HCT116 (cell line): ENCODE results near the gene MYO1F. TPM values are rescaled to one million over a fixed set of nuclear protein-coding genes. Genes with fewer than 3 reads are reported as not detected.

ENCODE experiments used
- ATAC-seq: fragments of 200-7000 bp; cut with Tn5 transposase; 2 replicates; pipeline ENCODE4 v1.9.1; 2020; ENCODE audit warnings: mild to moderate bottlenecking, moderate library complexity
- BruUV-seq: library from RNA; stranded (reverse); fragments of 400-500 nt; replicated peaks from 2 replicates; lab custom pipeline; 2021; lab: Mats Ljungman, UMichigan
- CTCF ChIA-PET: fragments of 300-600 bp; sonication (Branson Sonifier 250); formaldehyde crosslinking; loops from one replicate; lab custom pipeline; 2021; ENCODE audit warnings: antibody characterized with exemption; lab: Charles Lee
- POLR2A ChIA-PET: fragments of 300-600, 350-600 bp; sonication (Branson Sonifier 250); formaldehyde crosslinking; loops from one replicate; lab custom pipeline; 2021; ENCODE audit warnings: antibody characterized with exemption; lab: Charles Lee
- RAD21 ChIA-PET, 2 experiments: fragments of 300-600 bp; sonication (Branson Sonifier 250); formaldehyde crosslinking; loops; one replicate each; lab custom pipeline; 2023; ENCODE audit warnings: low total read pairs in 2 of 2; ENCODE audit not compliant: uncharacterized antibody in 2 of 2, unreplicated experiment in 2 of 2, low non-redundant PET in 1 of 2; lab: Charles Lee
- DNase-seq: peaks from one replicate; pipeline ENCODE4 v3.0.0-alpha.2; 2010; ENCODE audit warnings: low read depth, low spot score
- H2AFZ ChIP-seq: fragments of 200-600 bp; shearing (Covaris generic), sonication (generic); 2 replicates; pipeline ENCODE4 v1.6.1; 2017; ENCODE audit warnings: low read depth, mixed run types, mixed read lengths, antibody characterized with exemption, low read length; ENCODE audit not compliant: poor library complexity, severe bottlenecking
- H3K27ac ChIP-seq: 2 replicates; pipeline ENCODE4 v1.5.1; 2012; ENCODE audit warnings: low read depth, low read length
- H3K27me3 ChIP-seq: fragments of 200-600 bp; sonication (generic); 2 replicates; pipeline ENCODE4 v1.6.1; 2016; ENCODE audit warnings: mixed run types, low read length, mixed read lengths; ENCODE audit not compliant: insufficient read depth
- H3K36me3 ChIP-seq, 2 experiments: fragments of 200-500 bp in 1 of 2; fragments of 200-600 bp in 1 of 2; sonication (Bioruptor generic) in 1 of 2; sonication (generic) in 1 of 2; 2 replicates each; pipeline versions ENCODE4 v1.5.1 to v1.6.1; 2014 to 2016; ENCODE audit warnings: low read length in 2 of 2, inconsistent platforms in 1 of 2, mixed read lengths in 1 of 2, mixed run types in 1 of 2; ENCODE audit not compliant: insufficient read depth in 2 of 2, control insufficient read depth in 1 of 2
- H3K4me1 ChIP-seq, 2 experiments: fragments of 200-600 bp in 1 of 2; sonication (generic) in 1 of 2; 2 replicates each; pipeline versions ENCODE4 v1.5.1 to v1.6.1; 2012 to 2017; ENCODE audit warnings: low read length in 2 of 2, inconsistent platforms in 1 of 2, mild to moderate bottlenecking in 1 of 2, mixed read lengths in 1 of 2, mixed run types in 1 of 2, moderate library complexity in 1 of 2; ENCODE audit not compliant: insufficient read depth in 2 of 2, control insufficient read depth in 1 of 2
- H3K4me2 ChIP-seq: fragments of 200-600 bp; sonication (generic); 2 replicates; pipeline ENCODE4 v1.6.1; 2017; ENCODE audit warnings: mixed run types, low read length, mixed read lengths
- H3K4me3 ChIP-seq, 2 experiments: fragments of 200-600 bp in 1 of 2; sonication (generic) in 1 of 2; replicated peaks in 1 of 2; 2 replicates each; pipeline ENCODE4 v1.5.1; 2011 to 2016; ENCODE audit warnings: low read length in 2 of 2, control low read depth in 1 of 2, low read depth in 1 of 2, mild to moderate bottlenecking in 1 of 2, mixed read lengths in 1 of 2, mixed run types in 1 of 2
- H3K79me2 ChIP-seq: fragments of 200-600 bp; sonication (generic); 2 replicates; pipeline ENCODE4 v1.6.1; 2017; ENCODE audit warnings: mild to moderate bottlenecking, mixed run types, low read length, moderate library complexity, mixed read lengths; ENCODE audit not compliant: insufficient read depth
- H3K9ac ChIP-seq: fragments of 200-600 bp; sonication (generic); 2 replicates; pipeline ENCODE4 v1.6.1; 2016; ENCODE audit warnings: low read length, mixed read lengths
- H3K9me2 ChIP-seq: fragments of 200-600 bp; sonication (generic), shearing (Covaris generic); 2 replicates; pipeline ENCODE4 v1.6.1; 2017; ENCODE audit warnings: mixed run types, mild to moderate bottlenecking, moderate library complexity; ENCODE audit not compliant: insufficient read depth
- H3K9me3 ChIP-seq, 2 experiments: fragments of 200-500 bp in 1 of 2; fragments of 200-600 bp in 1 of 2; sonication (Bioruptor generic) in 1 of 2; sonication (generic) in 1 of 2; 2 replicates each; pipeline ENCODE4 v1.6.1; 2014 to 2017; ENCODE audit warnings: low read length in 2 of 2, mixed read lengths in 2 of 2, inconsistent platforms in 1 of 2, low read depth in 1 of 2, mild to moderate bottlenecking in 1 of 2, mixed run types in 1 of 2, moderate library complexity in 1 of 2; ENCODE audit not compliant: control insufficient read depth in 1 of 2, insufficient read depth in 1 of 2
- H4K20me1 ChIP-seq: fragments of 200-600 bp; sonication (generic), shearing (Covaris generic); 2 replicates; pipeline ENCODE4 v1.6.1; 2017; ENCODE audit warnings: mixed run types, mild to moderate bottlenecking, moderate library complexity; ENCODE audit not compliant: insufficient read depth
- CBX3 ChIP-seq: IDR thresholded peaks from 2 replicates; pipeline ENCODE4 v1.6.1; 2012; ENCODE audit warnings: low read depth
- CEBPB ChIP-seq: IDR thresholded peaks from 2 replicates; pipeline ENCODE4 v1.6.1; 2012; ENCODE audit warnings: low read depth
- ELF1 ChIP-seq: IDR thresholded peaks from 2 replicates; pipeline ENCODE4 v1.6.1; 2012; ENCODE audit warnings: low read depth, borderline replicate concordance
- EZH2 ChIP-seq: fragments of 200-600 bp; sonication (generic); IDR thresholded peaks from 2 replicates; pipeline ENCODE4 v1.6.1; 2017; ENCODE audit warnings: antibody characterized with exemption, mixed run types
- EZH2phosphoT487 ChIP-seq: fragments of 200-600 bp; IDR thresholded peaks from 2 replicates; pipeline ENCODE4 v1.6.1; 2018; ENCODE audit warnings: antibody characterized with exemption, borderline replicate concordance
- JUND ChIP-seq: IDR thresholded peaks from 2 replicates; pipeline ENCODE4 v1.6.1; 2012
- POLR2A ChIP-seq: IDR thresholded peaks from 2 replicates; pipeline ENCODE4 v1.7.0; 2011; ENCODE audit warnings: borderline replicate concordance; ENCODE audit not compliant: insufficient read depth, insufficient read length; ENCODE audit errors: extremely low read depth
- POLR2AphosphoS5 ChIP-seq: IDR thresholded peaks from 2 replicates; pipeline ENCODE4 v1.6.1; 2011; ENCODE audit warnings: mild to moderate bottlenecking, low read depth, low read length, moderate library complexity
- RAD21 ChIP-seq: IDR thresholded peaks from 2 replicates; pipeline ENCODE4 v1.6.1; 2012; ENCODE audit warnings: low read depth, mild to moderate bottlenecking
- SIN3A ChIP-seq: IDR thresholded peaks from 2 replicates; pipeline ENCODE4 v1.6.1; 2012; ENCODE audit warnings: low read depth
- SP1 ChIP-seq: IDR thresholded peaks from 2 replicates; pipeline ENCODE4 v1.6.1; 2012; ENCODE audit warnings: low read depth
- SRF ChIP-seq: IDR thresholded peaks from 2 replicates; pipeline ENCODE4 v1.6.1; 2012; ENCODE audit warnings: low read depth
- TCF7L2 ChIP-seq: IDR thresholded peaks from 2 replicates; pipeline ENCODE4 v1.7.0; 2011; ENCODE audit warnings: borderline replicate concordance, inconsistent platforms; ENCODE audit not compliant: insufficient read depth, insufficient read length; ENCODE audit errors: extremely low read depth
- YY1 ChIP-seq: IDR thresholded peaks from 2 replicates; pipeline ENCODE4 v1.6.1; 2011; ENCODE audit warnings: low read length, low read depth, moderate library complexity, mild to moderate bottlenecking; ENCODE audit not compliant: insufficient replicate concordance; ENCODE audit errors: extremely low read depth
- ZFX ChIP-seq: fragments of 450-650 bp; IDR thresholded peaks from 2 replicates; pipeline ENCODE4 v1.6.1; 2017
- ZNF274 ChIP-seq: fragments of 200-500 bp; sonication (Bioruptor generic); IDR thresholded peaks from 2 replicates; pipeline ENCODE4 v1.6.1; 2014; ENCODE audit warnings: mild to moderate bottlenecking, low read depth, low read length, inconsistent platforms
- intact Hi-C: fragments of 100-400 bp; cut with micrococcal nuclease; formaldehyde crosslinking; loops from 2 replicates; pipeline ENCODE4 v1.10.0; 2022
- total RNA-seq: library from RNA; stranded (reverse); gene quantifications from one replicate; pipeline ENCODE4 v1.2.1, GENCODE V29; 2021; ENCODE audit not compliant: unreplicated experiment
- TF ChIP-seq, protein P1 (sequence below): IDR thresholded peaks from 2 replicates; pipeline ENCODE4 v1.6.1; 2012
- TF ChIP-seq, protein P2 (sequence below), 3 experiments: fragments of 200-600 bp in 1 of 3; sonication (generic) in 1 of 3; IDR thresholded peaks in 2 of 3; conservative IDR thresholded peaks in 1 of 3; 2 replicates each; pipeline ENCODE4 v1.5.1; 2012 to 2017; ENCODE audit warnings: low read depth in 2 of 3, low read length in 2 of 3, antibody characterized with exemption in 1 of 3, borderline replicate concordance in 1 of 3, control low read depth in 1 of 3, mild to moderate bottlenecking in 1 of 3, mixed read lengths in 1 of 3, mixed run types in 1 of 3, moderate library complexity in 1 of 3; ENCODE audit not compliant: insufficient read depth in 1 of 3
- TF ChIP-seq, protein P3 (sequence below): IDR thresholded peaks from 2 replicates; pipeline ENCODE4 v1.6.1; 2012; ENCODE audit warnings: low read depth
- TF ChIP-seq, protein P4 (sequence below): IDR thresholded peaks from 2 replicates; pipeline ENCODE4 v1.6.1; 2012

MYO1F gene
- total RNA-seq, 1 experiment from 2014 or later = 0.39 TPM

DNA sequence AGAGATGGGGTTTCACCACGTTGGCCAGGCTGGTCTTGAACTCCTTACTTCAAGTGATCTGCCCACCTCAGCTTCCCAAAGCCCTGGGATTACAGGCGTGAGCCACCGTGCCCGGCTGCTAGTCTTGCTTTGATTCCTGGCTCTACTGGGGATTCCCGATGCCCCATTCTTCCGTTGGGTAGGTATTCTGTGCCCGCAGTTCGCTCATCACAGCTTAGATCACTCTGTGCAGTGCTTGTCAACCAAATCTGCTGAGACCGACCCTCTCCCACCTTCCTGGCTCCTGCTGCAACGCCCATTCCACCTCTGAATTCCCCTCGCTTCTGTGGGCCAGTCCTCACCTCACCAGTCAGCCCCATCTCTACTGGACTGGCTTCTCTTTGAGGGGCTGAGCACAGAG is 58.7 kb downstream of the MYO1F start:
- no peaks in the 10 kb centered on the region for H3K27me3 ChIP-seq
- no TSS peak for BruUV-seq
- H3K79me2 ChIP-seq = no peaks in the 10 kb centered on the region
- no peak overlapping the region for H3K9ac ChIP-seq
- no peak overlapping the region for H2AFZ ChIP-seq
- ChIA-PET POLR2A (no interaction called here), CTCF (no interaction called here), RAD21 (interaction anchor here in 1 of 2 experiments (0.6 kb wide), 1 partner anchor 9 kb away, joined by 5 read pairs; no protein-coding TSS in a partner anchor)
- H3K4me2 ChIP-seq = no peak overlapping the region
- no peaks in the 10 kb centered on the region for H3K9me3 ChIP-seq
- DNase-seq (no peak), ATAC-seq (no peak)
- H3K4me3 ChIP-seq = no peak overlapping the region
- H3K4me1 ChIP-seq = peaks cover 4 to 15% of the 10 kb centered on the region in 2 experiments; a peak in 2 of 4 replicates
- H3K27ac ChIP-seq = no peak overlapping the region
- H3K36me3 ChIP-seq = no peaks in the 10 kb centered on the region
- TF ChIP-seq, protein P1, sequence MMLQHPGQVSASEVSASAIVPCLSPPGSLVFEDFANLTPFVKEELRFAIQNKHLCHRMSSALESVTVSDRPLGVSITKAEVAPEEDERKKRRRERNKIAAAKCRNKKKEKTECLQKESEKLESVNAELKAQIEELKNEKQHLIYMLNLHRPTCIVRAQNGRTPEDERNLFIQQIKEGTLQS = no peak
- TF ChIP-seq EZH2 (no peak), ELF1 (no peak), POLR2A (no peak), RAD21 (no peak), CEBPB (no peak), ZFX (no peak), SIN3A (no peak), CBX3 (no peak), SP1 (no peak), JUND (no peak), YY1 (no peak), SRF (no peak), ZNF274 (no peak), TCF7L2 (no peak), POLR2AphosphoS5 (no peak), EZH2phosphoT487 (no peak)
- TF ChIP-seq, protein P2, sequence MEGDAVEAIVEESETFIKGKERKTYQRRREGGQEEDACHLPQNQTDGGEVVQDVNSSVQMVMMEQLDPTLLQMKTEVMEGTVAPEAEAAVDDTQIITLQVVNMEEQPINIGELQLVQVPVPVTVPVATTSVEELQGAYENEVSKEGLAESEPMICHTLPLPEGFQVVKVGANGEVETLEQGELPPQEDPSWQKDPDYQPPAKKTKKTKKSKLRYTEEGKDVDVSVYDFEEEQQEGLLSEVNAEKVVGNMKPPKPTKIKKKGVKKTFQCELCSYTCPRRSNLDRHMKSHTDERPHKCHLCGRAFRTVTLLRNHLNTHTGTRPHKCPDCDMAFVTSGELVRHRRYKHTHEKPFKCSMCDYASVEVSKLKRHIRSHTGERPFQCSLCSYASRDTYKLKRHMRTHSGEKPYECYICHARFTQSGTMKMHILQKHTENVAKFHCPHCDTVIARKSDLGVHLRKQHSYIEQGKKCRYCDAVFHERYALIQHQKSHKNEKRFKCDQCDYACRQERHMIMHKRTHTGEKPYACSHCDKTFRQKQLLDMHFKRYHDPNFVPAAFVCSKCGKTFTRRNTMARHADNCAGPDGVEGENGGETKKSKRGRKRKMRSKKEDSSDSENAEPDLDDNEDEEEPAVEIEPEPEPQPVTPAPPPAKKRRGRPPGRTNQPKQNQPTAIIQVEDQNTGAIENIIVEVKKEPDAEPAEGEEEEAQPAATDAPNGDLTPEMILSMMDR (IDR thresholded peaks at IDR 0.05 in 2 of 3, conservative IDR thresholded peaks at IDR 0.05 in 1 of 3; ENCODE audit: borderline replicate concordance in 1 of 3, insufficient read depth in 1 of 3, low read depth in 2 of 3, low read length in 2 of 3) = no peak
- TF ChIP-seq, protein P3, sequence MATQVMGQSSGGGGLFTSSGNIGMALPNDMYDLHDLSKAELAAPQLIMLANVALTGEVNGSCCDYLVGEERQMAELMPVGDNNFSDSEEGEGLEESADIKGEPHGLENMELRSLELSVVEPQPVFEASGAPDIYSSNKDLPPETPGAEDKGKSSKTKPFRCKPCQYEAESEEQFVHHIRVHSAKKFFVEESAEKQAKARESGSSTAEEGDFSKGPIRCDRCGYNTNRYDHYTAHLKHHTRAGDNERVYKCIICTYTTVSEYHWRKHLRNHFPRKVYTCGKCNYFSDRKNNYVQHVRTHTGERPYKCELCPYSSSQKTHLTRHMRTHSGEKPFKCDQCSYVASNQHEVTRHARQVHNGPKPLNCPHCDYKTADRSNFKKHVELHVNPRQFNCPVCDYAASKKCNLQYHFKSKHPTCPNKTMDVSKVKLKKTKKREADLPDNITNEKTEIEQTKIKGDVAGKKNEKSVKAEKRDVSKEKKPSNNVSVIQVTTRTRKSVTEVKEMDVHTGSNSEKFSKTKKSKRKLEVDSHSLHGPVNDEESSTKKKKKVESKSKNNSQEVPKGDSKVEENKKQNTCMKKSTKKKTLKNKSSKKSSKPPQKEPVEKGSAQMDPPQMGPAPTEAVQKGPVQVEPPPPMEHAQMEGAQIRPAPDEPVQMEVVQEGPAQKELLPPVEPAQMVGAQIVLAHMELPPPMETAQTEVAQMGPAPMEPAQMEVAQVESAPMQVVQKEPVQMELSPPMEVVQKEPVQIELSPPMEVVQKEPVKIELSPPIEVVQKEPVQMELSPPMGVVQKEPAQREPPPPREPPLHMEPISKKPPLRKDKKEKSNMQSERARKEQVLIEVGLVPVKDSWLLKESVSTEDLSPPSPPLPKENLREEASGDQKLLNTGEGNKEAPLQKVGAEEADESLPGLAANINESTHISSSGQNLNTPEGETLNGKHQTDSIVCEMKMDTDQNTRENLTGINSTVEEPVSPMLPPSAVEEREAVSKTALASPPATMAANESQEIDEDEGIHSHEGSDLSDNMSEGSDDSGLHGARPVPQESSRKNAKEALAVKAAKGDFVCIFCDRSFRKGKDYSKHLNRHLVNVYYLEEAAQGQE = no peak
- TF ChIP-seq, protein P4, sequence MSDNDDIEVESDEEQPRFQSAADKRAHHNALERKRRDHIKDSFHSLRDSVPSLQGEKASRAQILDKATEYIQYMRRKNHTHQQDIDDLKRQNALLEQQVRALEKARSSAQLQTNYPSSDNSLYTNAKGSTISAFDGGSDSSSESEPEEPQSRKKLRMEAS = no peak
- no peaks in the 10 kb centered on the region for H4K20me1 ChIP-seq
- H3K9me2 ChIP-seq = no peaks in the 10 kb centered on the region
- intact Hi-C loops = loop anchor here (10.0 kb wide), 1 partner anchor 104 kb away; the partner anchor contains the start of gene MARCHF2
